ENCODE measurements around the gene ETV5. TPM values are rescaled to one million over a fixed set of nuclear protein-coding genes. Genes with fewer than 3 reads are reported as not detected.
"Not testable (repeated sequence)": the region's sequence is repeated elsewhere in the genome, so short reads cannot be mapped to it uniquely, and the experiment has no call there.

The ETV5 gene
- polyA plus RNA-seq, 4 donors = 19.3 to 32.3 (median 30.5) TPM

- DNase-seq (ENCODE audit: low read depth in 4 of 4, low spot score in 3 of 4) = no peak
These were observed 73.6 kb downstream of the ETV5 start for GRCh38 chr3:186035277-186035676.

GRCh38 chr3:186032321-186032720, 76.6 kb downstream of the ETV5 start:
- DNase-seq (ENCODE audit: low read depth in 4 of 4, low spot score in 3 of 4) = no peak

GRCh38 chr3:186025993-186026392, 82.9 kb downstream of the ETV5 start:
- not testable (repeated sequence) for DNase-seq (ENCODE audit: low read depth in 4 of 4, low spot score in 3 of 4)

- DNase-seq (ENCODE audit: low read depth in 4 of 4, low spot score in 3 of 4) = no peak
These were observed 83.7 kb downstream of the ETV5 start for GRCh38 chr3:186025161-186025560.

GRCh38 chr3:186024210-186024609, 84.7 kb downstream of the ETV5 start:
- DNase-seq (ENCODE audit: low read depth in 4 of 4, low spot score in 3 of 4) = no peak

GRCh38 chr3:186022931-186023330, 86.0 kb downstream of the ETV5 start:
- no peak for DNase-seq (ENCODE audit: low read depth in 4 of 4, low spot score in 3 of 4)

- no peak for DNase-seq (ENCODE audit: low read depth in 4 of 4, low spot score in 3 of 4)
These were observed 87.1 kb downstream of the ETV5 start for GRCh38 chr3:186021673-186022362.

GRCh38 chr3:186021250-186021649, 87.6 kb downstream of the ETV5 start:
- DNase-seq (ENCODE audit: low read depth in 4 of 4, low spot score in 3 of 4) = not testable (repeated sequence)

- DNase-seq (ENCODE audit: low read depth in 4 of 4, low spot score in 3 of 4) = not testable (repeated sequence)
These were observed 89.6 kb downstream of the ETV5 start for GRCh38 chr3:186019288-186019687.

- DNase-seq (ENCODE audit: low read depth in 4 of 4, low spot score in 3 of 4) = no peak
These were observed 94.0 kb downstream of the ETV5 start for GRCh38 chr3:186014866-186015265.

GRCh38 chr3:186013312-186013711, 95.6 kb downstream of the ETV5 start:
- no peak for DNase-seq (ENCODE audit: low read depth in 4 of 4, low spot score in 3 of 4)

GRCh38 chr3:186012137-186012536, 96.8 kb downstream of the ETV5 start:
- no peak for DNase-seq (ENCODE audit: low read depth in 4 of 4, low spot score in 3 of 4)

- DNase-seq (ENCODE audit: low read depth in 4 of 4, low spot score in 3 of 4) = no peak
These were observed 104.2 kb downstream of the ETV5 start for GRCh38 chr3:186004671-186005070.

GRCh38 chr3:186004209-186004608, 104.7 kb downstream of the ETV5 start:
- no peak for DNase-seq (ENCODE audit: low read depth in 4 of 4, low spot score in 3 of 4)

GRCh38 chr3:186003610-186004009, 105.3 kb downstream of the ETV5 start:
- no peak for DNase-seq (ENCODE audit: low read depth in 4 of 4, low spot score in 3 of 4)

- no peak for DNase-seq (ENCODE audit: low read depth in 4 of 4, low spot score in 3 of 4)
These were observed 105.9 kb downstream of the ETV5 start for GRCh38 chr3:186002884-186003472.

GRCh38 chr3:186001842-186002241, 107.0 kb downstream of the ETV5 start:
- no peak for DNase-seq (ENCODE audit: low read depth in 4 of 4, low spot score in 3 of 4)

- DNase-seq (ENCODE audit: low read depth in 4 of 4, low spot score in 3 of 4) = no peak
These were observed 109.7 kb downstream of the ETV5 start for GRCh38 chr3:185999221-185999620.

- no peak for DNase-seq (ENCODE audit: low read depth in 4 of 4, low spot score in 3 of 4)
These were observed 110.8 kb downstream of the ETV5 start for GRCh38 chr3:185998136-185998535.

- DNase-seq (ENCODE audit: low read depth in 4 of 4, low spot score in 3 of 4) = no peak
These were observed 111.8 kb downstream of the ETV5 start for GRCh38 chr3:185997130-185997529.
